Heart left ventricle (tissue), 13 donors: ENCODE results near the gene CGB2.

ENCODE experiments used
- CTCF ChIP-seq, 12 donors: fragments of 200-600 bp; sonication (generic) in 4 of 12; IDR thresholded peaks; one replicate each; pipeline versions ENCODE4 v1.5.0 to v1.8.0; 2018 to 2022; ENCODE audit warnings: antibody characterized with exemption in 12 of 12, mild to moderate bottlenecking in 5 of 12
- POLR2A ChIP-seq, 2 donors: fragments of 450-650 bp; IDR thresholded peaks; one replicate each; pipeline ENCODE4 v1.6.1; 2017; ENCODE audit warnings: antibody characterized with exemption in 2 of 2, mild to moderate bottlenecking in 2 of 2, moderate library complexity in 2 of 2
- donor health status: ischemic (EF 13 %, LVEDD 7.1; RV severe dilation, severe dysfunction).
- donor health status: DM: no; HTN: yes; CAD: no.
- donor health status: DM: no; HTN: no; CAD: no.
- donor health status: ischemic (EF 25% LVEDD 6.9; RV normal size, moderate dysfunction).
- donor health status: ischemic (EF 25% LVEDD 5.7; RV mildly dilated, moderate dysfunction).
- donor health status: ischemic (EF 35%, LVEDD 5.7; RV mildly dilated, moderate dysfunction).
- donor health status: nonischemic (EF 11% LVEDD 7.7; RV severe dilation, severe dysfunction).
- donor health status: DM: yes; HTN: yes; CAD: no.
- donor health status: PGD.
- donor health status: ischemic (EF 29% LVEDD 5.4; RV normal size, mild dysfunction).
- donor health status: nonischemic (EF 23%, LVEDD 6.1; RV moderate dilation, normal function).

DNA sequence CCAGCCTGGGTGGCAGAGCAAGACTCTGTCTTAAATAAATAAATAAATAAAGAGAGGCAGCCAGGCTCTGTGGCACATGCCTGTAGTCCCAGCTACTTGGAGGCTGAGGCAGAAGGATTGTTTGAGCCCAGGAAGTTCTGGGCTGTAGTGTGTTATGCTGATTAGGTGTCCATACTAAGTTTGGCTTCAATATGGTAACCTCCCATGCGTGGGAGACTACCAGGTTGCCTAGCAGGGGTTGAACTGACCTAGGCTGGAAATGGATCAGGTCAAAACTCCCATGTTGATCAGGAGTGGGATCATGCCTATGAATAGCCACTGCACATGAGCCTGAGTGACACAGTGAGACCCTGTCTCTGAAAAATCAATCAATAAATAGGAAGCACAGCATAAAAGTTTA, 49.6 kb downstream of the CGB2 start:
- TF ChIP-seq CTCF (IDR thresholded peaks at IDR 0.05) = no peak
- TF ChIP-seq POLR2A (IDR thresholded peaks at IDR 0.05) = no peak
